Astrocyte of the cerebellum (primary cell): ENCODE results near the gene STX16.
A peak's percentile ranks its signal among the peaks of the same experiment; 100 is the strongest.
"Not testable (repeated sequence)": the region's sequence is repeated elsewhere in the genome, so short reads cannot be mapped to it uniquely, and the experiment has no call there.

ENCODE experiments used
- DNase-seq: peaks from one replicate; pipeline ENCODE4 v3.0.0-alpha.2; 2011; ENCODE audit warnings: low read depth
- H3K4me3 ChIP-seq: 2 replicates; pipeline ENCODE4 v1.5.1; 2011; ENCODE audit warnings: mild to moderate bottlenecking, low read depth, low read length, moderate library complexity
- CTCF ChIP-seq: IDR thresholded peaks from 2 replicates; pipeline ENCODE4 v1.5.1; 2012; ENCODE audit warnings: low read length, low read depth, moderate library complexity, mild to moderate bottlenecking; ENCODE audit errors: missing control alignments
- in situ Hi-C: cut with HindIII; loops from 2 replicates; pipeline ENCODE4 v1.10.0; 2017; ENCODE audit warnings: low sequenced_read_pairs

STX16 gene

GRCh38 chr20:58647796-58648501 is 3.1 kb upstream of the STX16 start:
- DNase-seq, result peak; percentile 80
- in situ Hi-C loops, result loop anchor here (10.0 kb wide), 1 partner anchor 193 kb away; no protein-coding TSS in a partner anchor
- TF ChIP-seq CTCF, result no peak
- no peak overlapping the region for H3K4me3 ChIP-seq

GRCh38 chr20:58648502-58648825 is 2.6 kb upstream of the STX16 start:
- in situ Hi-C loops, result loop anchor here (10.0 kb wide), 1 partner anchor 194 kb away; no protein-coding TSS in a partner anchor
- H3K4me3 ChIP-seq, DNase-seq: not testable (repeated sequence)

- DNase-seq, result no peak
- no peak for TF ChIP-seq CTCF
- in situ Hi-C loops, result loop anchor here (5.0 to 10.0 kb wide), 2 partner anchors 195 to 417 kb away; no protein-coding TSS in a partner anchor
- H3K4me3 ChIP-seq, result no peak overlapping the region
Observed at GRCh38 chr20:58649288-58650180, 1.5 kb upstream of the STX16 start.

- in situ Hi-C loops, result loop anchor here (5.0 kb wide), 1 partner anchor 418 kb away; no protein-coding TSS in a partner anchor
- TF ChIP-seq CTCF, result no peak
- H3K4me3 ChIP-seq, result peak overlapping the region; percentile 81
- no peak for DNase-seq
Observed at GRCh38 chr20:58650181-58650775, 805 bp upstream of the STX16 start.

- in situ Hi-C loops, result loop anchor here (5.0 kb wide), 1 partner anchor 419 kb away; no protein-coding TSS in a partner anchor
- no peak for TF ChIP-seq CTCF
- peak overlapping the region; percentile 81 for H3K4me3 ChIP-seq
- no peak for DNase-seq
Observed at GRCh38 chr20:58651559-58651945, 469 bp downstream of the STX16 start.

- no peak for TF ChIP-seq CTCF
- in situ Hi-C loops, result loop anchor here (5.0 kb wide), 1 partner anchor 420 kb away; no protein-coding TSS in a partner anchor
- peak overlapping the region; percentile 81 for H3K4me3 ChIP-seq
- DNase-seq, result no peak
Observed at GRCh38 chr20:58651946-58652605, 993 bp downstream of the STX16 start.
